Endothelial cell of umbilical vein (primary cell): ENCODE results near the gene EDC4.

Experiments
- CTCF ChIP-seq, 2 donors: IDR thresholded peaks; 1 replicate in 1 of 2; 2 replicates in 1 of 2; pipeline ENCODE4 v1.5.1; 2011; ENCODE audit warnings: low read length in 2 of 2, mild to moderate bottlenecking in 2 of 2, moderate library complexity in 2 of 2, control low read depth in 1 of 2, inconsistent platforms in 1 of 2, low read depth in 1 of 2; ENCODE audit not compliant: insufficient read depth in 1 of 2; ENCODE audit errors: extremely low read depth in 1 of 2
- EZH2 ChIP-seq: IDR thresholded peaks from 2 replicates; pipeline ENCODE4 v1.6.1; 2012; ENCODE audit warnings: borderline replicate concordance, low read depth, mild to moderate bottlenecking, moderate library complexity, low read length, inconsistent platforms; ENCODE audit not compliant: severe bottlenecking
- FOS ChIP-seq: IDR thresholded peaks from 2 replicates; pipeline ENCODE4 v1.6.1; 2011; ENCODE audit warnings: mild to moderate bottlenecking, low read length, moderate library complexity, borderline replicate concordance; ENCODE audit not compliant: insufficient read depth
- GATA2 ChIP-seq: IDR thresholded peaks from 2 replicates; pipeline ENCODE4 v1.7.0; 2011; ENCODE audit warnings: low read depth, mild to moderate bottlenecking, moderate library complexity, mixed read lengths, low read length; ENCODE audit not compliant: insufficient read length, insufficient read depth
- JUN ChIP-seq: IDR thresholded peaks from 2 replicates; pipeline ENCODE4 v1.6.1; 2011; ENCODE audit warnings: borderline replicate concordance, low read depth; ENCODE audit not compliant: insufficient read length, insufficient read depth
- MAX ChIP-seq: IDR thresholded peaks from 2 replicates; pipeline ENCODE4 v1.6.1; 2011; ENCODE audit not compliant: insufficient read depth, insufficient read length
- MYC ChIP-seq: IDR thresholded peaks from one replicate; pipeline ENCODE4 v1.6.1; 2011; ENCODE audit warnings: mild to moderate bottlenecking, low read depth, low read length
- POLR2A ChIP-seq: IDR thresholded peaks from 2 replicates; pipeline ENCODE4 v1.6.1; 2012; ENCODE audit warnings: low read depth, mild to moderate bottlenecking, control low read depth, low read length
- POLR2AphosphoS5 ChIP-seq: IDR thresholded peaks from 2 replicates; pipeline ENCODE4 v1.6.1; 2012; ENCODE audit warnings: low read depth, mild to moderate bottlenecking, control low read depth, low read length, moderate library complexity; ENCODE audit not compliant: insufficient read depth

- TF ChIP-seq JUN, result no peak
- no peak for TF ChIP-seq CTCF (IDR thresholded peaks at IDR 0.05; ENCODE audit: extremely low read depth in 1 of 2, insufficient read depth in 1 of 2, low read depth in 1 of 2, low read length in 2 of 2)
- TF ChIP-seq POLR2A, result no peak
- no peak for TF ChIP-seq POLR2AphosphoS5
- no peak for TF ChIP-seq EZH2
- TF ChIP-seq MYC, result no peak
- no peak for TF ChIP-seq FOS
- no peak for TF ChIP-seq GATA2
- no peak for TF ChIP-seq MAX
Measured at GRCh38 chr16:67848118-67848517, 24.7 kb upstream of the EDC4 start.
